Nephron (organoid): Measurements from ENCODE around the gene DPH2.
A peak's percentile ranks its signal among the peaks of the same experiment; 100 is the strongest.

Experiments used
- H3K27ac Mint-ChIP-seq, 3 experiments: 2 replicates each; pipeline ENCODE4 v1.8.0; 2020; ENCODE audit warnings: mixed read lengths in 3 of 3, mild to moderate bottlenecking in 2 of 3, moderate library complexity in 1 of 3
- H3K27me3 Mint-ChIP-seq: 2 replicates; pipeline ENCODE4 v1.8.0; 2021; ENCODE audit warnings: low read depth, mild to moderate bottlenecking, moderate library complexity, mixed read lengths
- H3K36me3 Mint-ChIP-seq: 2 replicates; pipeline ENCODE4 v1.8.0; 2020; ENCODE audit warnings: low read depth, mixed read lengths
- H3K4me1 Mint-ChIP-seq: 2 replicates; pipeline ENCODE4 v1.8.0; 2020; ENCODE audit warnings: mixed read lengths
- H3K4me3 Mint-ChIP-seq, 3 experiments: 2 replicates each; pipeline ENCODE4 v1.8.0; 2020; ENCODE audit warnings: mild to moderate bottlenecking in 3 of 3, mixed read lengths in 3 of 3, moderate library complexity in 2 of 3
- H3K9me3 Mint-ChIP-seq: 2 replicates; pipeline ENCODE4 v1.8.0; 2020; ENCODE audit warnings: mixed read lengths
- TF ChIP-seq, protein P1 (sequence below), 3 experiments: fragments of 200-600 bp; sonication (generic); IDR thresholded peaks; one replicate each; pipeline ENCODE4 v1.5.0; 2021; ENCODE audit warnings: antibody characterized with exemption in 3 of 3; ENCODE audit not compliant: unreplicated experiment in 3 of 3

Gene DPH2

DNA sequence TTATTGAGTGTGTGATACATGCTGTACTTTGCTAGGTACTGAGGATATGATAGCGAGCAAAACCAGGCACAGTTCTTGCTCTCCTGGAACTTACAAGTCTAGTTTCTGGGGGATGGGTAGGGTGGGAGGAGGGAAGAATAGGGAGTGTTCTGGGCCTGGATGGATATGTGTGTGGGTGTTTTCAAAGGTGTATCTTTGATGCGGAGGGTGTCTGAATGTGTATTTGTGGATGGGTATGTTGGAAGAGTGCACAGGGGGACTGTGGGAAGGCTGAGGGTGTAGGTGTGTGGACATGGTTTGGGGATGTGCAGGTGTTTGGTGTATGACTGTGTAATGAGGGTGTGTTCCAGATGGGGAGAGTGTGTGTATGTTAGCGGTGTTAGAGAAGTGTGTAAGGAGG, 4.5 kb upstream of the DPH2 start:
- Mint-ChIP-seq H3K27me3 (no peaks in the 10 kb centered on the region), H3K36me3 (peaks cover 23% of the 10 kb centered on the region), H3K27ac (no peak overlapping the region), H3K9me3 (no peaks in the 10 kb centered on the region), H3K4me1 (peaks cover 8% of the 10 kb centered on the region), H3K4me3 (no peak overlapping the region)
- TF ChIP-seq, protein P1, sequence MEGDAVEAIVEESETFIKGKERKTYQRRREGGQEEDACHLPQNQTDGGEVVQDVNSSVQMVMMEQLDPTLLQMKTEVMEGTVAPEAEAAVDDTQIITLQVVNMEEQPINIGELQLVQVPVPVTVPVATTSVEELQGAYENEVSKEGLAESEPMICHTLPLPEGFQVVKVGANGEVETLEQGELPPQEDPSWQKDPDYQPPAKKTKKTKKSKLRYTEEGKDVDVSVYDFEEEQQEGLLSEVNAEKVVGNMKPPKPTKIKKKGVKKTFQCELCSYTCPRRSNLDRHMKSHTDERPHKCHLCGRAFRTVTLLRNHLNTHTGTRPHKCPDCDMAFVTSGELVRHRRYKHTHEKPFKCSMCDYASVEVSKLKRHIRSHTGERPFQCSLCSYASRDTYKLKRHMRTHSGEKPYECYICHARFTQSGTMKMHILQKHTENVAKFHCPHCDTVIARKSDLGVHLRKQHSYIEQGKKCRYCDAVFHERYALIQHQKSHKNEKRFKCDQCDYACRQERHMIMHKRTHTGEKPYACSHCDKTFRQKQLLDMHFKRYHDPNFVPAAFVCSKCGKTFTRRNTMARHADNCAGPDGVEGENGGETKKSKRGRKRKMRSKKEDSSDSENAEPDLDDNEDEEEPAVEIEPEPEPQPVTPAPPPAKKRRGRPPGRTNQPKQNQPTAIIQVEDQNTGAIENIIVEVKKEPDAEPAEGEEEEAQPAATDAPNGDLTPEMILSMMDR (IDR thresholded peaks at IDR 0.05; ENCODE audit: unreplicated experiment in 3 of 3), result no peak

DNA sequence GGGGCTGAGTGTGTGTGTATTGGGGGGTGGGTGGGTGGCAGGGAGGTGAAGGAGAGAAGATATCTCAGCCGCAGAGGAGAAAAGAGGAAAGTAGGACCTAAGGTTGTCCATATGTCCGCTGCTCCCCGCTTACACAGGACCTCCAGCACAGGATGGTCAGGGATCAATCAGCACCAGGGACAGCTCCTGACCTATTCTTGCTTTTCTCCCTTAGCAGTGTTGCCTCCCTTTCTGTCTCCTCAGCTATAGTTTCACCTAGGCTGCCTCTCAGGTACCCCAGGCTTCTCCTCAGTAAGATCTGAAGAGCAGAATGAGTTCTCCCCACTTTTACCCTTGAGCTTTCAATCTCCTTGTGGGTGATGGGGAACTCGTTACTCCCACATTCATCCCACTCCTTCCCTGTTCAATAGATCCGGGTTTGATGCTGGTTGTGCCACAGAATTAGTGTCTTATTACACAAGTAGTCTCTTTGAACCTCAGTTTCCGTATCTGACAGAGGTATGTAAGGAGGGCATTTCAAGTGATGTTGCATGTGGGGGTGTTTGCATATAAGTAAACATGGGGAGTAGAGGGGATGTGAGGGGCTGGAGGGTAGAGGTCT, 1.4 kb upstream of the DPH2 start:
- peaks cover 16% of the 10 kb centered on the region for H3K4me1 Mint-ChIP-seq
- peaks cover 13% of the 10 kb centered on the region for H3K36me3 Mint-ChIP-seq
- TF ChIP-seq, protein P1 (IDR thresholded peaks at IDR 0.05; ENCODE audit: unreplicated experiment in 3 of 3), result no peak
- H3K27ac Mint-ChIP-seq, result no peak overlapping the region
- peak overlapping the region; percentile 40 to 62 (median 46) for H3K4me3 Mint-ChIP-seq
- H3K27me3 Mint-ChIP-seq, result no peaks in the 10 kb centered on the region
- H3K9me3 Mint-ChIP-seq, result no peaks in the 10 kb centered on the region

DNA sequence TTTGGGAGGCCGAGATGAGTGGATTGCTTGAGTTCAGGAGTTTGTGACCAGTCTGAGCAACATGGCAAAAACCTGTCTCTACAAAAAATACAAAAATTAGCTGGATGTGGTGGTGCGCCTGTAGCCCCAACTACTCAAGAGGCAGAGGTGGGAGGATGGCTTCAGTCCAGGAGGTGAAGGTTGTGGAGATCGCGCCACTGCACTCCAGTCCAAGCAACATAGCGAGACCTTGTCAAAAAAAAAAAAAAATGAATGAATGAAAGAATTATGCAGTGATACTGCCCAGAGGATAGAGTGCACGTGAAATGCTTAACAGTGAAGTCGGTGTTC, 429 bp upstream of the DPH2 start:
- no peaks in the 10 kb centered on the region for H3K9me3 Mint-ChIP-seq
- peak overlapping the region; percentile 93 to 96 (median 94) for H3K4me3 Mint-ChIP-seq
- H3K4me1 Mint-ChIP-seq, result peaks cover 24% of the 10 kb centered on the region
- H3K27ac Mint-ChIP-seq, result peak overlapping the region in 1 of 3 experiments; percentile 35
- TF ChIP-seq, protein P1 (IDR thresholded peaks at IDR 0.05; ENCODE audit: unreplicated experiment in 3 of 3), result no peak
- no peaks in the 10 kb centered on the region for H3K27me3 Mint-ChIP-seq
- peaks cover 13% of the 10 kb centered on the region for H3K36me3 Mint-ChIP-seq

DNA sequence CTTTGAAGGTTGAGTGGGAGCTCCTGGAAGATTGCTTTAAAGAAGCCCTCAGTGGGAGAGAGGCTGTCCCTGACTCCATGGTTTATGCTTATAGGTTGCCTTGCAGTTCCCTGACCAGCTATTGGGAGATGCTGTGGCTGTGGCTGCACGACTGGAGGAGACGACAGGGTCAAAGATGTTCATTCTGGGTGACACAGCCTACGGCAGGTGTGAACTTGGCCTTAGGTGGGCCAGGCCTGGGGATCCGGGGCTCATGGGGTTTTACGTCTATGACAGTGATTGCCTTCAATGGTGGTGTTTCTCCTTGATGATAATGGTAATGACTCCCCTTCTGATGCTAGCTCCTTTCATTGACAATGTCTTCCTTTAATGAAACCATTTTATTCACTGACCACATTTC, 692 bp downstream of the DPH2 start:
- H3K4me3 Mint-ChIP-seq, result peak overlapping the region; percentile 93 to 96 (median 94)
- TF ChIP-seq, protein P1 (IDR thresholded peaks at IDR 0.05; ENCODE audit: unreplicated experiment in 3 of 3), result no peak
- H3K27ac Mint-ChIP-seq, result no peak overlapping the region
- H3K9me3 Mint-ChIP-seq, result no peaks in the 10 kb centered on the region
- no peaks in the 10 kb centered on the region for H3K27me3 Mint-ChIP-seq
- H3K4me1 Mint-ChIP-seq, result peaks cover 25% of the 10 kb centered on the region
- H3K36me3 Mint-ChIP-seq, result peaks cover 13% of the 10 kb centered on the region

DNA sequence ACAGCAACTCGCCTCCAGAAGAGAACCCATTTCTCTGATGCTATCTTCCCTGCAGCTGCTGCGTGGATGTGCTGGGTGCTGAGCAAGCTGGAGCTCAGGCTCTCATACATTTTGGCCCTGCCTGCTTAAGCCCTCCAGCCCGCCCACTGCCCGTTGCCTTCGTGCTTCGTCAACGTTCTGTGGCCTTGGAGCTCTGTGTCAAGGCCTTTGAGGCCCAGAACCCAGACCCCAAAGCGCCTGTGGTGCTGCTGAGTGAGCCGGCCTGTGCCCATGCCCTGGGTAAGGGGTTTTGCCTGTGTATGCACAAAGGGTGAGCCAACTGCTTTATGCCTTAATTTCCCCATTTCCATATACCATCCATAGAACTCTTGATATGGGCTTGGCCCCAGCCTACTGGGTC, 1.1 kb downstream of the DPH2 start:
- Mint-ChIP-seq H3K4me3 (peak overlapping the region; percentile 93 to 96 (median 94)), H3K9me3 (no peaks in the 10 kb centered on the region), H3K27me3 (no peaks in the 10 kb centered on the region), H3K36me3 (peaks cover 13% of the 10 kb centered on the region), H3K4me1 (peaks cover 27% of the 10 kb centered on the region), H3K27ac (no peak overlapping the region)
- TF ChIP-seq, protein P1 (IDR thresholded peaks at IDR 0.05; ENCODE audit: unreplicated experiment in 3 of 3), result no peak

DNA sequence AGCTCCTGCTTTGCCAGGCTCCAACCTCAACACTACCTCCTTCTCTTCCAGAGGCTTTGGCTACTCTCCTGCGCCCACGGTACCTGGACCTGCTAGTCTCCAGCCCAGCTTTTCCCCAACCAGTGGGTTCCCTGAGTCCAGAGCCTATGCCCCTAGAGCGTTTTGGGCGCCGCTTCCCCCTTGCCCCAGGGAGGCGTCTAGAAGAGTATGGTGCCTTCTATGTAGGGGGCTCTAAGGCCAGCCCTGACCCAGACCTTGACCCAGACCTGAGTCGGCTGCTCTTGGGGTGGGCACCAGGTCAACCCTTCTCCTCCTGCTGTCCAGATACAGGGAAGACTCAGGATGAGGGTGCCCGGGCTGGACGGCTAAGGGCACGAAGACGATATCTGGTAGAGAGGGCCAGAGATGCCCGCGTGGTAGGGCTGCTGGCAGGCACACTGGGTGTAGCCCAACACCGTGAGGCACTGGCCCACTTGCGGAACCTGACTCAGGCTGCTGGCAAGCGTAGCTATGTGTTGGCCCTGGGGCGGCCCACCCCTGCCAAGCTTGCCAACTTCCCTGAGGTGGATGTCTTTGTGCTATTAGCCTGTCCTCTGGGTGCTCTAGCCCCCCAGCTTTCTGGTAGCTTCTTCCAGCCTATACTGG, 1.6 kb downstream of the DPH2 start:
- TF ChIP-seq, protein P1 (IDR thresholded peaks at IDR 0.05; ENCODE audit: unreplicated experiment in 3 of 3), result no peak
- H3K27ac Mint-ChIP-seq, result no peak overlapping the region
- H3K4me1 Mint-ChIP-seq, result peaks cover 33% of the 10 kb centered on the region
- no peaks in the 10 kb centered on the region for H3K27me3 Mint-ChIP-seq
- H3K4me3 Mint-ChIP-seq, result peak overlapping the region; percentile 93 to 96 (median 94)
- H3K9me3 Mint-ChIP-seq, result no peaks in the 10 kb centered on the region
- H3K36me3 Mint-ChIP-seq, result peaks cover 17% of the 10 kb centered on the region
